A549 treated with dexamethasone at 1 μM for 4 hours (cell line): ENCODE measurements around the gene EDEM2. TPM values are rescaled to one million over a fixed set of nuclear protein-coding genes. Genes with fewer than 3 reads are reported as not detected.

ENCODE experiments used
- total RNA-seq: library from RNA; stranded (reverse); fragments of 200-300 nt; extraction: Qiagen RNA extraction; gene quantifications from 5 replicates; pipeline ENCODE4 v1.2.3, GENCODE V29; 2022

EDEM2 gene
- 50.1 to 59.6 TPM (median 58.6 TPM) in 5 replicates for total RNA-seq

GRCh38 chr20:35146920-35147574 is at the start of gene EDEM2:
Gene EDEM2, minus strand, starts transcription at chr20:35147336. Its CDS starts 78 bp downstream, at chr20:35147258.

DNA sequence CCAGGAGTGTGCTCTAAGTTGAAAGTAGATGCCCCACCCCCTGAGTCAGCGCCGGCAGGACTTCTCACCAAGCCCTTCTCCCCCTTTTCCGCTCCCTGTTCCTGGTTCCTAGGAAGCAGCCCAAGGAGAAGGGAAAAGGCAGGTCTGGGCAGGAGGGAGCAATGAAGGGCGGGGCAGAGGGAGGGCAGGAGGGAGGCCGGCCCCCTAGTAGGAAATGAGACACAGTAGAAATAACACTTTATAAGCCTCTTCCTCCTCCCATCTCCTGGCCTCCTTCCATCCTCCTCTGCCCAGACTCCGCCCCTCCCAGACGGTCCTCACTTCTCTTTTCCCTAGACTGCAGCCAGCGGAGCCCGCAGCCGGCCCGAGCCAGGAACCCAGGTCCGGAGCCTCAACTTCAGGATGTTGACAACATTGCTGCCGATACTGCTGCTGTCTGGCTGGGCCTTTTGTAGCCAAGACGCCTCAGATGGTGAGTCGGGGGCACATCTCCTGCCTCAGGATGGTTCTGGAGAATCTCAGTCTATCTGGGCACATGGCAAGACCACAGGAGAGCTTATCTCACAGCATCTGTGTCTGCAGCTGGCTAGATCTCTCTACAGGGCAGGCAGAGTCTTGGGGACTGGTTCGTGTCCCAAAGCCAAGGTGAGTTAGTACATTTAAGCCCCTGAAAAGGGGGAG is 24.8 kb upstream of the EDEM2 start, which contains the start of gene PROCR:
TSS of gene PROCR (plus strand) at position 320 of the 681 bp plus-strand sequence. CDS start at position 403, 83 bp downstream.

GRCh38 chr20:35092524-35093266 is 54.4 kb downstream of the EDEM2 start, which contains the start of gene TRPC4AP:
Gene TRPC4AP, minus strand, starts transcription at chr20:35092807. Its CDS starts 26 bp downstream, at chr20:35092781.

Other genes starting within 250 kb of the EDEM2 start
- gene GSS, start 191.5 kb downstream of the EDEM2 start, total RNA-seq, result 53.7 to 54.9 TPM (median 54.2 TPM) in 5 replicates
- 0.03 to 0.18 TPM (median 0.16 TPM) in 5 replicates for gene MYH7B, start 191.5 kb downstream of the EDEM2 start, total RNA-seq
- 50.4 to 66.0 TPM (median 61.1 TPM) in 5 replicates for gene TRPC4AP, start 54.5 kb downstream of the EDEM2 start, total RNA-seq
- gene PROCR, start 24.7 kb upstream of the EDEM2 start, total RNA-seq, result 121 to 148 TPM (median 145 TPM) in 5 replicates
- 23.4 to 37.2 TPM (median 35.6 TPM) in 5 replicates for gene MMP24, start 79.4 kb upstream of the EDEM2 start, total RNA-seq
- 65.9 to 100 TPM (median 88.9 TPM) in 5 replicates for gene MMP24OS, start 130.8 kb upstream of the EDEM2 start, total RNA-seq
- gene EIF6, start 137.4 kb upstream of the EDEM2 start, total RNA-seq, result 392 to 434 TPM (median 413 TPM) in 5 replicates
- gene FAM83C, start 145.1 kb upstream of the EDEM2 start, total RNA-seq, result 0.07 to 0.13 TPM (median 0.11 TPM) in 5 replicates